AG08396 (cell line): ENCODE measurements around the gene CNTN2.

Experiments
- DNase-seq: peaks from one replicate; pipeline ENCODE4 v3.0.0; 2012; ENCODE audit warnings: low spot score, mixed read lengths

The CNTN2 gene

DNA sequence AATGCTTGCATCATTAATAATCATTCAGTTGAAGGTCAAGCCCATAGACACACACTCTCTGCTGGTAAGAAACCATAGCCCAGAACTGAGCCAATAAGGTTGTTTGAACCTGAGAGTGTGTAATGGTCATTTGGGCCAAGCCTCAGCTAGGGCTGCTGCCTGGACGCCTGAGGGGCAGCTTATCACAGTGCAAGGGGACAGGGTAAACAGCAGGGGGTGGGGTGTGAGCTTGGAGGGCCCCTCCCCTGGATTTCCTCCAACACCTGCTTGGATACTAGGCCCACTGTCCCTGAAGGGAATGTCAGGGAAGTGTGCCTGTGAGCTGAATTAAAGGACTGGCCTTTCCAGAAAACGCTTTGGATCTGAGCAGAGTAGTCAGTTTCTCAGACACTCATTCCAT lies 24.6 kb upstream of the CNTN2 start:
- DNase-seq: no peak

- no peak for DNase-seq
Observed at GRCh38 chr1:205020466-205020865, 22.5 kb upstream of the CNTN2 start.

DNA sequence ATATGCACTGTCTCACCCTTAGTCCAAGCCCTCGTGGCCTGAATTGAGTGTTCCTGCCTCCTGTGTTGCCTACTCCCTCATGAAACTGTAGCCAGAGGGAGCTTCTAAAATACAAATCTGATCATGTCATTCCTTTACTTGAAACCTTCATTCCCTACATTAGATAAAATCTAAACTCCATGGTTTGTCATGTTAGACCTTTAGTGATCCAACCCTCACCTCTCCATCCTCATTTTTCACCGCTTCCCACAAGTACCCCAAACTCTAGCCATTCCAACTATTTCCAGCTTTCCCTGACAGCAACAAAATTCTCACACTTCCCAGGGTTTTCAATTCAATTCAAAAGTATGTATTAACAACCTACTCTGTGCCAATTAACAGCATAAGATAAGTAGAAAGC lies 18.3 kb upstream of the CNTN2 start:
- no peak for DNase-seq

GRCh38 chr1:205025239-205025638 lies 17.8 kb upstream of the CNTN2 start:
- DNase-seq: no peak

GRCh38 chr1:205026181-205026580 lies 16.8 kb upstream of the CNTN2 start:
- DNase-seq: no peak

- DNase-seq: no peak
Observed at GRCh38 chr1:205028390-205028789, 14.6 kb upstream of the CNTN2 start.

DNA sequence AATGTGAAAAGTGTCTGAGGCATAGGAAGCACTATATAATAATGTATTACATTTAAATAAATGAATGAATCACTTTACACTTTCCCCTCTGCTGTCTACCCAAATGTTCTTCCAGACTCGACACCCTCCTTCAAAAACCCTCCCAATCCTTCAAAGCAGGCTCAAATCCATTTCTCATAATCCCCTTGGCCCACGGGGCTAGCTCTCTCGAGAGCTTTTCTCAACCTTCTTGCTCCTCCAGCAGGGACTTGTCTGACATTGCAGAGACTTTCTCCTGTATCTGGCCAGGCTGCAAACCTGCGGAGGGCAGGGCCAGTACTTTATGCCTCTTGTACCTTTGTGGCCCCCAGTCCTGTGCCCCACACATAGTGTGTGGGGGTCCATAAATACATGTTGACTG lies 14.1 kb upstream of the CNTN2 start:
- DNase-seq: no peak

- DNase-seq: no peak
Observed at GRCh38 chr1:205030241-205030640, 12.8 kb upstream of the CNTN2 start.

- no peak for DNase-seq
Observed at GRCh38 chr1:205030896-205031295, 12.1 kb upstream of the CNTN2 start.

DNA sequence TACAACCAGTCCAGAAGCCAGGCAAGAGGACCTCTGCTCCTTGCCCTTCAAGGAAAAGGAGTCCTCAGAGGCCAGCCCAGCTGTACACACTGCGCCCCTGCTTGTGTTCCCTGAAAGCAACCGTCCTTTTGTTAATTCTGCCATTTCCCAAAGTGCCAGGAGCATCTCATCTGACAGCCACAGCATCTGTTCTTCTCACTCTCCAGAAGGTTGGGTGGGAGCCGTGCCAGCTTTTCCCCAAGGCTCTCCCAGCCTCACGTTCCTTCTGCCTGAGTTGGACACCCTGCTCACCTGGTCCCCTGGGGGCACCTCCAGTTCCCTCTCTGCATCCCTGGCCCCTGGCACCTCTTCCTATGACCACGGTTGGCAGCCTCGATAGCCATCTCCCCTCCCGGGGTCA lies 10.5 kb upstream of the CNTN2 start:
- DNase-seq: no peak

DNA sequence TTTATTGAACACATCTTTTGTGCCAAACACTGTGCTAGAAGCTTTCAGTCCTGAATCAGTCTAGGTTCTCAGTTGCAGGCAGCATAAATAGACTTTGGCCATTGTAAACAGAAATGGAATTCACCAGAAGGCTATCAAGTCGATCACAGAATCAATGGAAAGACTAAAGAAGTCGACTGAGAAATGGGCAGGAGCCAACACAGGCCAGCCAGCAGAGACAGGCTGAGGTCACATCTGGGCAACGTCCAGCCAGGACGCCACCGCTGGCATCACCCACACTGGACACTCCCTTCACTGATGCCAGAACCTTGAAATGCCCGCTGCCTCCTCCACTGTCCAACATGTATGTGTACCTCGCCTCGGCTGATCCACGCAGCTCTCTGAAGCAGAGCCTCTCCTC lies 5.5 kb upstream of the CNTN2 start:
- DNase-seq: no peak

GRCh38 chr1:205038132-205038786 lies 4.8 kb upstream of the CNTN2 start:
- DNase-seq: no peak

- no peak for DNase-seq
Observed at GRCh38 chr1:205041001-205041715, 1.9 kb upstream of the CNTN2 start.

DNA sequence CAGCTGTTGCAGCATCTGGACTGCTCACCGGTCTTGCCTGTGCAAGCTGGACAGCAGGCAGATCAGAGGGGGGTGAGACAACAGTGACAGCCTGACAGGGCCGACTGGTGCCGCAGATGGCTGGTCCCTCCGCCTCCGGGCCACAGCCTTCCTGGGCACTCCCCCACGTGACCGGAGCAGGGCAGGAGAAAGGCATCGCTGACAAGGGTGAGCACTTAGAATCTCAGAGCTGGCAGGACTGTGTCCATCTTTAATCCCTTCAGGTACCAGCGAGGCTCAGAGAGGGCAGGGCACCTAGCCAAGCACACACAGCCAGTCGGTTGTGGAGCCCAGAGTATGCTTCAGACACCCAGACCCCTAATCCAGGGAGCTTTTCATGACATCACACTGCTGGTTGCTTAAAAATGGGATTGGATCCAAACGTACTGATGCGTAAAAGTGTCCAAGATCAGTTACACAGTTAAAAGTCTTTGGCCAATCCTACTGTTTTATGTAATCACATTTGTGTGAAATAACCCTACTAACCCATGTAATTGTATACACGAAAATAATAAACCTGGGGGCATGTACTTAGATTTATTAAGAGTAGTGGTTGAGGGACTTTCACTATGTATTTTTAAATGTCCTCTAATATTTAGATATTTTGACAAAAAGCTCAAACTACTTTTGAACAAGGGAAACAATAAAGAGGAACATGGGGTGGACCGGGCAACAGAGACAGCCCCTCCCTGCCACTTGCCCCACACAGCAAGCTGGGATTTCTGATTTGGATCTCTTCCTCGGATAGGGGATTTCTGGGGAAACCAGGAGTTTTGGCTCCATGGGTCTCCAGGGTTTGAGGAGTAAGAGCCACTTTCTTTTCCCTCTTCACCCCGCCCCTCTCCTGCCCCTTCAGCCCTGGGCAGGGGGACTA lies 758 bp upstream of the CNTN2 start:
- no peak for DNase-seq

DNA sequence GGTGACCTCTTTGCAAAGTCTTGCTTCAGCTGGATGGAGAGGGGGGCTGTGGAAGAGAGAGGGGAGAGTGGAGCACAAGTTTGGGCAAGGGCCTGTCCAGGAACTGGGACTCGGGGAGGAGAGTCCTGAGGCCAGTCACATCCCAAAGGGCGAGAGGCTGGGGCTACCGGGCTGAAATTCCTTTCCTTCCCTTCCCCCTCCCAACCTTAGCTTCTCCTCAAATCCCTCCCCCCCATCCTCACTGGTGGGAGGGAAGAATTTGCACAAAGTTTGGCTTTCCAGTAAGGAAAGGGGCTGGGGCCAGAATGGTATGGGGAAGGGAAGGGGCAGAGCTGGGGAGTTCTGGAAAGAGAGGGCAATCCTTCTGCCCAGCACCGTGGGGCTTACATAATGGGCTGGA lies 854 bp downstream of the CNTN2 start:
- DNase-seq: no peak

GRCh38 chr1:205044741-205045140 lies 1.7 kb downstream of the CNTN2 start:
- no peak for DNase-seq

DNA sequence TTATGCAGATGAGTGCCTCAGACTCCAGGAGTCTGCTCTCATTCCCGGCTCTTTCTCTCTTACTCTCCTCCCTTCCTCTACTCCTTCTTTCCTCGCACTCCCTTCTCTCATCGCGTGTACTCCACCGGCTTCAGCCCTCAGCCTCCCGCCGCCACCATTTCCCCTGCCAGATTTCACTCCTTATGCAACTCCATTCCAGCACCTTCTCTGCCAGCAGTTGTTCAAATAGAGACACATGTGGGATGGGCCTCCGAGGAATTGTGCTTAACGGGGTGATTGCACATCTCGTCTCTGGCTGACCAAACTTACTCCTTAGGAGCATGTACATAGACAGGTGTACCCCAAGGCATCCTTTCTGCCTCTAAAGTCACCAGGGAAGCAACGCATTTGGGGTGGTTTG lies 2.1 kb downstream of the CNTN2 start:
- no peak for DNase-seq

GRCh38 chr1:205046870-205047269 lies 3.9 kb downstream of the CNTN2 start:
- no peak for DNase-seq

GRCh38 chr1:205047764-205048231 lies 4.8 kb downstream of the CNTN2 start:
- DNase-seq: no peak

- no peak for DNase-seq
Observed at GRCh38 chr1:205048382-205048781, 5.4 kb downstream of the CNTN2 start.

GRCh38 chr1:205049479-205049878 lies 6.5 kb downstream of the CNTN2 start:
- DNase-seq: no peak

DNA sequence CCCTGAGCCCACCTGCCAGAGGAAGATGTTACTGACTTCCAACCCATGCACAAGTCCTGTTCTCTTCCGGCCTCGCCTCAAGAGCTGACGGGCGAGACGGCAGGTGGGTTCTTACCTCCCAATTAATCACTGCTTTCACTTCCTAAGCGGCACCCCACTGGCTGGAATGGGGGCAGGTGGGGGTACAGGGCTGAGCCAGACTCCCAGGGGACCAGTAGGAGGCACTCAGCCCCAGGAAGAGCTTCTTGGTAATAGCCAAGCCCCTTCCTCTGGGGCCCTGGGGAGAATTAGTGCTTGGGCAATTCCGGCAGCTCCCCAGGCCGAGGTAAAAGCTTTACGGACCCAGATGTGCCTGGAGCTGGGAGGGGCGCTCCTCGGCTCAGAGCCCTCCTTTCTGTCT lies 9.7 kb downstream of the CNTN2 start:
- DNase-seq: no peak

GRCh38 chr1:205053296-205053695 lies 10.3 kb downstream of the CNTN2 start:
- no peak for DNase-seq
